GM12878 (cell line): ENCODE results near the gene HSPB1. TPM values are rescaled to one million over a fixed set of nuclear protein-coding genes. Genes with fewer than 3 reads are reported as not detected.
"Not testable (repeated sequence)": the region's sequence is repeated elsewhere in the genome, so short reads cannot be mapped to it uniquely, and the experiment has no call there.

ENCODE experiments used
- ATAC-seq: fragments of 200-7000 bp; cut with Tn5 transposase; 3 replicates; pipeline ENCODE4 v1.9.1; 2020; ENCODE audit warnings: mild to moderate bottlenecking, moderate library complexity
- BruUV-seq: library from RNA; stranded (reverse); fragments of 400-500 nt; replicated peaks from 2 replicates; lab custom pipeline; 2021; lab: Mats Ljungman, UMichigan
- CTCF ChIA-PET: fragments of 300-600 bp; sonication (Branson Sonifier 250); formaldehyde crosslinking; extraction: SDS; loops from one replicate; lab custom pipeline; 2021; ENCODE audit warnings: inconsistent platforms; lab: Yijun Ruan, JAX
- POLR2A ChIA-PET: fragments of 350-600 bp; formaldehyde crosslinking; extraction: SDS; loops from one replicate; lab custom pipeline; 2021; ENCODE audit warnings: inconsistent platforms; lab: Charles Lee
- RAD21 ChIA-PET: fragments of 300-600 bp; sonication (Branson Sonifier 250); formaldehyde crosslinking; loops from one replicate; lab custom pipeline; 2023; ENCODE audit warnings: antibody characterized with exemption; ENCODE audit not compliant: unreplicated experiment; lab: Charles Lee
- SMC1A ChIA-PET: fragments of 300-600 bp; sonication (Branson Sonifier 250); formaldehyde crosslinking; loops from one replicate; lab custom pipeline; 2023; ENCODE audit not compliant: unreplicated experiment, uncharacterized antibody; lab: Charles Lee
- DNase-seq: peaks from one replicate; pipeline ENCODE4 v3.0.0-alpha.2; 2011; ENCODE audit warnings: low read depth, low spot score
- FAIRE-seq: peaks from 3 replicates; lab custom pipeline; 2011; peaks lifted over from hg19 to GRCh38; lab: Jason Lieb, UNC
- H2AFZ ChIP-seq: 2 replicates; pipeline ENCODE4 v1.6.0; 2011; ENCODE audit warnings: low read depth, low read length, control low read depth; ENCODE audit not compliant: control insufficient read depth
- H3K27ac ChIP-seq: 2 replicates; pipeline ENCODE4 v1.5.1; 2011; ENCODE audit warnings: control low read depth; ENCODE audit not compliant: control insufficient read depth, insufficient read depth
- H3K27me3 ChIP-seq, 2 experiments: replicated peaks in 1 of 2; 2 replicates each; pipeline versions ENCODE4 v1.6.0 to v1.6.1; 2011; ENCODE audit warnings: low read length in 1 of 2; ENCODE audit not compliant: control insufficient read depth in 2 of 2, insufficient read depth in 2 of 2
- H3K36me3 ChIP-seq, 2 experiments: 2 replicates each; pipeline ENCODE4 v1.5.1; 2011; ENCODE audit warnings: low read length in 1 of 2; ENCODE audit not compliant: control insufficient read depth in 2 of 2, insufficient read depth in 2 of 2
- H3K4me1 ChIP-seq: 2 replicates; pipeline ENCODE4 v1.6.1; 2011; ENCODE audit warnings: mild to moderate bottlenecking, low read length, moderate library complexity, mixed read lengths; ENCODE audit not compliant: control insufficient read depth, insufficient read depth
- H3K4me2 ChIP-seq: 2 replicates; pipeline ENCODE4 v1.6.0; 2011; ENCODE audit warnings: control low read depth; ENCODE audit not compliant: control insufficient read depth, insufficient read depth
- H3K4me3 ChIP-seq: fragments of 200-600 bp; sonication (generic); 2 replicates; pipeline ENCODE4 v1.5.1; 2016
- H3K79me2 ChIP-seq: 2 replicates; pipeline ENCODE4 v1.6.0; 2011; ENCODE audit warnings: low read length; ENCODE audit not compliant: control insufficient read depth, insufficient read depth
- H3K9ac ChIP-seq: 2 replicates; pipeline ENCODE4 v1.8.0; 2011; ENCODE audit warnings: low read length, control low read depth, mixed read lengths; ENCODE audit not compliant: control insufficient read depth, insufficient read depth
- H3K9me3 ChIP-seq: replicated peaks from 3 replicates; pipeline ENCODE4 v1.5.1; 2011; ENCODE audit warnings: mild to moderate bottlenecking, low read length; ENCODE audit not compliant: control insufficient read depth, insufficient read depth
- H4K20me1 ChIP-seq: 2 replicates; pipeline ENCODE4 v1.6.0; 2011; ENCODE audit not compliant: control insufficient read depth, insufficient read depth
- ATF7 ChIP-seq: fragments of 450-650 bp; IDR thresholded peaks from 2 replicates; pipeline ENCODE4 v1.6.1; 2016; ENCODE audit warnings: low read depth, mild to moderate bottlenecking
- CHD4 ChIP-seq: fragments of 200-600 bp; sonication (generic); IDR thresholded peaks from 2 replicates; pipeline ENCODE4 v1.6.1; 2016; ENCODE audit warnings: mild to moderate bottlenecking
- DPF2 ChIP-seq: fragments of 450-650 bp; IDR thresholded peaks from 2 replicates; pipeline ENCODE4 v1.6.1; 2017; ENCODE audit warnings: mild to moderate bottlenecking
- EGR1 ChIP-seq, 2 experiments: IDR thresholded peaks; 1 replicate in 1 of 2; 2 replicates in 1 of 2; pipeline ENCODE4 v1.6.1; 2011 to 2012; ENCODE audit warnings: low read depth in 2 of 2, low read length in 2 of 2, borderline replicate concordance in 1 of 2, mild to moderate bottlenecking in 1 of 2, moderate library complexity in 1 of 2
- HCFC1 ChIP-seq: fragments of 150-350 bp; IDR thresholded peaks from 2 replicates; pipeline ENCODE4 v1.6.1; 2014; ENCODE audit warnings: low read length
- JUND ChIP-seq: IDR thresholded peaks from 2 replicates; pipeline ENCODE4 v1.6.1; 2012; ENCODE audit warnings: low read depth, mild to moderate bottlenecking, low read length, improper control_type of control experiment, moderate library complexity
- KLF5 ChIP-seq: fragments of 450-650 bp; IDR thresholded peaks from 2 replicates; pipeline ENCODE4 v1.6.1; 2014; ENCODE audit warnings: mild to moderate bottlenecking; ENCODE audit not compliant: partially characterized antibody
- MEF2B ChIP-seq: fragments of 450-650 bp; IDR thresholded peaks from 2 replicates; pipeline ENCODE4 v1.6.1; 2018; ENCODE audit warnings: mild to moderate bottlenecking, moderate library complexity; ENCODE audit not compliant: partially characterized antibody, poor library complexity, severe bottlenecking
- NR2C2 ChIP-seq: IDR thresholded peaks from 2 replicates; pipeline ENCODE4 v1.6.1; 2011; ENCODE audit warnings: borderline replicate concordance, low read depth; ENCODE audit not compliant: control insufficient read depth, insufficient read length
- SMARCA5 ChIP-seq: fragments of 450-650 bp; IDR thresholded peaks from 2 replicates; pipeline ENCODE4 v1.6.1; 2017; ENCODE audit warnings: mild to moderate bottlenecking
- SP1 ChIP-seq: IDR thresholded peaks from one replicate; pipeline ENCODE4 v1.6.1; 2011; ENCODE audit warnings: low read depth, low read length
- SREBF1 ChIP-seq: IDR thresholded peaks from 2 replicates; pipeline ENCODE4 v1.6.1; 2012; ENCODE audit warnings: mild to moderate bottlenecking, low read length
- SRF ChIP-seq, 2 experiments: IDR thresholded peaks; 2 replicates each; pipeline ENCODE4 v1.6.1; 2011; ENCODE audit warnings: low read depth in 2 of 2, low read length in 2 of 2, mild to moderate bottlenecking in 1 of 2, moderate library complexity in 1 of 2
- STAT3 ChIP-seq: IDR thresholded peaks from 2 replicates; pipeline ENCODE4 v1.6.1; 2011; ENCODE audit warnings: low read depth, low read length, improper control_type of control experiment
- TAF1 ChIP-seq: IDR thresholded peaks from 2 replicates; pipeline ENCODE4 v1.6.1; 2011; ENCODE audit warnings: mild to moderate bottlenecking, low read depth, low read length, borderline replicate concordance
- ZNF622 ChIP-seq: fragments of 450-650 bp; IDR thresholded peaks from 2 replicates; pipeline ENCODE4 v1.6.1; 2017; ENCODE audit warnings: mild to moderate bottlenecking, inconsistent platforms
- whole genome bisulfite sequencing: methylation state at CpG from one replicate; pipeline ENCODE4 v1.1.6; 2016; ENCODE audit warnings: low lambda C conversion rate; ENCODE audit not compliant: insufficient replicate concordance, insufficient coverage; ENCODE audit errors: missing lambda C conversion rate; 5-methylcytosine and 5-hydroxymethylcytosine counted together
- in situ Hi-C: fragments of 300-500 bp; cut with MboI; formaldehyde crosslinking; loops from 9 replicates; pipeline ENCODE4 v1.14.3; 2018; ENCODE audit warnings: mixed read lengths
- intact Hi-C: fragments of 100-400 bp; cut with micrococcal nuclease; formaldehyde crosslinking; loops from one replicate; pipeline ENCODE4 v1.14.2; 2022; ENCODE audit not compliant: unreplicated experiment
- polyA plus RNA-seq, 11 experiments: library from polyadenylated mRNA; depleted of rRNA in 4 of 11; unstranded in 6 of 11; stranded (reverse) in 5 of 11; fragments of >200 nt; fragmentation: Nextera tagmentation in 4 of 11; fragmentation: Illumina TruSeq in 1 of 11; extraction: Ambion mirVana in 4 of 11; extraction: Trizol in 1 of 11; gene quantifications; 1 replicate in 1 of 11; 2 replicates in 10 of 11; pipeline versions ENCODE4 v1.2.1 to v1.2.3, GENCODE V29; 2011 to 2016; ENCODE audit warnings: inconsistent platforms in 2 of 11, missing spikeins in 2 of 11, low read depth in 1 of 11
- total RNA-seq, 4 experiments: library from RNA; depleted of rRNA in 3 of 4; stranded (reverse); fragments of >200 nt in 3 of 4; fragmentation: Illumina TruSeq in 1 of 4; extraction: Trizol in 1 of 4; gene quantifications; 2 replicates each; pipeline versions ENCODE4 v1.2.1 to v1.2.3, GENCODE V29; 2013 to 2021
- TF ChIP-seq, protein P1 (sequence below): IDR thresholded peaks from 2 replicates; pipeline ENCODE4 v1.6.1; 2012; ENCODE audit warnings: low read depth, low read length, improper control_type of control experiment
- TF ChIP-seq, protein P2 (sequence below): IDR thresholded peaks from 2 replicates; pipeline ENCODE4 v1.6.1; 2011; ENCODE audit warnings: borderline replicate concordance, low read depth, mild to moderate bottlenecking, moderate library complexity, low read length; ENCODE audit not compliant: insufficient read depth, poor library complexity, severe bottlenecking

The HSPB1 gene
- total and polyA plus RNA-seq, 10 of the 15 experiments (the other 5 are each of a cell fraction or from before 2014, with no cell fraction given) = 13.7 to 297 (median 62.0) TPM

DNA sequence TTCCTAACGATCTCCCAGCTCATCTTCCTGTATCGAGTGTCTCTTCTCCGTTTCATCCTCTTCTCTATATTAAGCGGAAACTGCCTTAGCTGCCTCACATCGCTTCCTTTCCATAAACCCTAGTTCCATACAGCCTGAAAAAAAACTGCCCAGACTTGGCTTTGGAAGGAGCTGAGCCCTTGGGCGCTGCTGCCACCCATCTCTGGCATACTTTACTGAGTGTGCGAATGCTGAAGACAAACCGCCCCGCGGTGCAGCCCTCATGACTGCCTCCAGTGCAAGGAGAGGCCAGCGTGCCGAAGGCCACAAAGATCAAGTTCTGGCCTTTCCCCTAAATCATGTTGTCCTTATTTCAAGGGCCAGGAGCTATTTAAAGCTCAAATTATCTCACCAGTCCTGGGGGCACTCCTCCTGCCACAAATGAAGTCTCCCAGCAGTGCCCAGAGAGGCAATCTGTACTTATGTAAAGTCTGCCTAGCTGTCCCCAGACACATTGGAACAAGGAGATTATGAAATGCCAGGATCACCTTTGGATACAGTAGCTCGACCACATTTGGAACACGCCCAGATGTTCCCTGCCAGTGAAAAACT, 31.1 kb downstream of the HSPB1 start (continued):
- TF ChIP-seq, protein P1, sequence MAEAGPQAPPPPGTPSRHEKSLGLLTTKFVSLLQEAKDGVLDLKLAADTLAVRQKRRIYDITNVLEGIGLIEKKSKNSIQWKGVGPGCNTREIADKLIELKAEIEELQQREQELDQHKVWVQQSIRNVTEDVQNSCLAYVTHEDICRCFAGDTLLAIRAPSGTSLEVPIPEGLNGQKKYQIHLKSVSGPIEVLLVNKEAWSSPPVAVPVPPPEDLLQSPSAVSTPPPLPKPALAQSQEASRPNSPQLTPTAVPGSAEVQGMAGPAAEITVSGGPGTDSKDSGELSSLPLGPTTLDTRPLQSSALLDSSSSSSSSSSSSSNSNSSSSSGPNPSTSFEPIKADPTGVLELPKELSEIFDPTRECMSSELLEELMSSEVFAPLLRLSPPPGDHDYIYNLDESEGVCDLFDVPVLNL = no peak
- TF ChIP-seq, protein P2, sequence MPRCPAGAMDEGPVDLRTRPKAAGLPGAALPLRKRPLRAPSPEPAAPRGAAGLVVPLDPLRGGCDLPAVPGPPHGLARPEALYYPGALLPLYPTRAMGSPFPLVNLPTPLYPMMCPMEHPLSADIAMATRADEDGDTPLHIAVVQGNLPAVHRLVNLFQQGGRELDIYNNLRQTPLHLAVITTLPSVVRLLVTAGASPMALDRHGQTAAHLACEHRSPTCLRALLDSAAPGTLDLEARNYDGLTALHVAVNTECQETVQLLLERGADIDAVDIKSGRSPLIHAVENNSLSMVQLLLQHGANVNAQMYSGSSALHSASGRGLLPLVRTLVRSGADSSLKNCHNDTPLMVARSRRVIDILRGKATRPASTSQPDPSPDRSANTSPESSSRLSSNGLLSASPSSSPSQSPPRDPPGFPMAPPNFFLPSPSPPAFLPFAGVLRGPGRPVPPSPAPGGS = no peak
- TF ChIP-seq EGR1 (IDR thresholded peaks at IDR 0.05; ENCODE audit: borderline replicate concordance in 1 of 2, low read depth in 2 of 2, low read length in 2 of 2) = no peak
- TF ChIP-seq NR2C2 = no peak
- no peak for TF ChIP-seq DPF2

DNA sequence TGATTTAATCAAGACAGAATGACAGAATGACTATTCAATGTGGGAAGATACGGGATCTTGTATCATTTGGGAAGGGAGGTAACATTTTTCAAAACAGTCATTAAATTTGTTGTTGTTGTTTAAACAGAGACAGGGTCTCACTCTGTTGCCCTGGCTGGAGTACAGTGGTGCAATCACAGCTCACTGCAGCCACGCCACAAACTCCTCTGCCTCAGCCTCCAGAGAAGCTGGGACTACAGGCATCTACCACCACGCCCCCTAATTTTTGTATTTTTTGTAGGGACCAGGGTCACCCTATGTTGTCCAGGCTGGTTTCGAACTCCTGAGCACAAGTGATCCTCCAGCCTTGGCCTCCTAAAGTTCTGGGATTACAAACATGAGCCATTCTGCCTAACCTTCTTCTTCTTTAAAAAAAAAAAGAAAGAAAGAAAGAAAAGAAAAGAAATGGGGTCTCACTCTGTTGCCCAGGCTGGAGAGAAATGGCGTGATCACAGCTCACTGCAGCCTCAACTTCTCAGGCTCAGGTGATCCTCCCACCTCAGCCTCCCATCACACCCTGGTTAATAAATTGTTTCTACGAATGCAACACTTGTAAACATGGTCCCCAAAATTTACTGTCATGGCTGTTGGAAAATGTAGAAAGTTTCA, 32.0 kb downstream of the HSPB1 start:
- POLR2A ChIA-PET = interaction anchor here (0.8 to 1.8 kb wide), 3 partner anchors 8 to 17 kb away, joined by 3 to 9 read pairs (median 4); no protein-coding TSS in a partner anchor
- SMC1A ChIA-PET = interaction anchor here (0.8 kb wide), 1 partner anchor 24 kb away, joined by 3 read pairs; the partner anchor contains the start of gene YWHAG

DNA sequence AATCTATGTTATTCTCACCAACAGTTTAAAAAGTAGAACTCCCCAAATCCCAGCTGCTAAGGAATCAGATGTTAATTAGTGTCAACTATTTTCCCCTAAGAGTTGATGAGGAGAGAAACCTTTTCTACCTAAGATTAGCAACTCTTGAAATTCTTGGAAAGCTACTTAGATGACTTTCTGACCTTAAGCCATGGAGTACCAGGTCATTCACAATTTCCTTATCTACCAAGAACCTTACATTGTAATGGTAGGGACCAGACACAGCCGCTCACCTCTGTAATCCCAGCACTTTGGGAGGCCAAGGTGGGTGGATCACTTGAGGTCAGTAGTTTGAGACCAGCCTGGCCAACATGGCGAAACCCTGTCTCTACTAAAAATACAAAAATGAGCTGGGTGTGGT, 32.9 kb downstream of the HSPB1 start:
- in situ Hi-C loops, H3K9me3 ChIP-seq, FAIRE-seq, H3K4me1 ChIP-seq, H3K27ac ChIP-seq, H2AFZ ChIP-seq, ATAC-seq, intact Hi-C loops, H3K4me3 ChIP-seq, H3K9ac ChIP-seq, H3K4me2 ChIP-seq, RAD21 ChIA-PET, H4K20me1 ChIP-seq, BruUV-seq, H3K27me3 ChIP-seq, DNase-seq: not testable (repeated sequence)
- CTCF ChIA-PET = interaction anchor here (0.9 to 1.4 kb wide), 2 partner anchors 17 to 44 kb away, joined by 3 to 4 read pairs; no protein-coding TSS in a partner anchor
- SMC1A ChIA-PET = interaction anchor here (0.9 kb wide), 1 partner anchor 46 kb away, joined by 3 read pairs; no protein-coding TSS in a partner anchor
- Histone ChIP-seq H3K79me2 (peaks cover 68% of the 10 kb centered on the region), H3K36me3 (peaks cover 5 to 13% of the 10 kb centered on the region in 2 experiments)
- POLR2A ChIA-PET = interaction anchor here (1.1 kb wide), 1 partner anchor 9 kb away, joined by 4 read pairs; no protein-coding TSS in a partner anchor
- WGBS = 98% methylated on average over 2 of the region's 2 CpGs

More for the DNA sequence above, 32.0 kb downstream of the HSPB1 start:
- ChIA-PET RAD21 (interaction anchor here (1.6 kb wide), 1 partner anchor 156 kb away, joined by 3 read pairs; no protein-coding TSS in a partner anchor), CTCF (interaction anchor here (0.6 to 1.4 kb wide), 4 partner anchors 9 to 461 kb away, joined by 3 to 4 read pairs (median 4); no protein-coding TSS in a partner anchor)
- in situ Hi-C loops (no loop called here), intact Hi-C loops (no loop called here)
- no peak for TF ChIP-seq SREBF1
- TF ChIP-seq CHD4 = no peak
- no peak for TF ChIP-seq ZNF622
- TF ChIP-seq TAF1 = no peak
- TF ChIP-seq ATF7 = no peak
- no peak for TF ChIP-seq JUND
- TF ChIP-seq MEF2B = no peak
- TF ChIP-seq SMARCA5 = no peak
- no peak for TF ChIP-seq SRF (IDR thresholded peaks at IDR 0.05; ENCODE audit: low read depth in 2 of 2, low read length in 2 of 2)
- TF ChIP-seq EGR1 (IDR thresholded peaks at IDR 0.05; ENCODE audit: borderline replicate concordance in 1 of 2, low read depth in 2 of 2, low read length in 2 of 2) = no peak
- TF ChIP-seq STAT3 = no peak
- no peak for TF ChIP-seq KLF5
- TF ChIP-seq HCFC1 = no peak
- no peak for TF ChIP-seq SP1
- no peaks in the 10 kb centered on the region for H3K27me3 ChIP-seq
- no peak overlapping the region for H3K9ac ChIP-seq
- no peak overlapping the region for H3K4me3 ChIP-seq
- H3K79me2 ChIP-seq = peaks cover 61% of the 10 kb centered on the region
- H3K9me3 ChIP-seq = no peaks in the 10 kb centered on the region
- H4K20me1 ChIP-seq = peaks cover 9% of the 10 kb centered on the region
- no peak for FAIRE-seq
- no TSS peak for BruUV-seq
- no peak overlapping the region for H3K4me2 ChIP-seq
- peaks cover 13 to 20% of the 10 kb centered on the region in 2 experiments for H3K36me3 ChIP-seq
- H2AFZ ChIP-seq = no peak overlapping the region
- no peak overlapping the region for H3K27ac ChIP-seq
- WGBS = 87% methylated on average over 6 of the region's 6 CpGs
- H3K4me1 ChIP-seq = no peaks in the 10 kb centered on the region
- ATAC-seq = no peak
- no peak for DNase-seq
